Neural cell (in vitro differentiated cells): ENCODE data around the gene SOX4. TPM values are rescaled to one million over a fixed set of nuclear protein-coding genes. Genes with fewer than 3 reads are reported as not detected.

Experiments
- H2AFZ ChIP-seq: fragments of 200-600, 300-800 bp; sonication (generic), shearing (Covaris generic); 2 replicates; pipeline ENCODE4 v1.6.0; 2014; ENCODE audit warnings: low read depth, mild to moderate bottlenecking, antibody characterized with exemption, low read length, moderate library complexity
- H3F3A ChIP-seq: fragments of 200-600 bp; shearing (Covaris generic); 2 replicates; pipeline ENCODE4 v1.6.1; 2016; ENCODE audit warnings: mild to moderate bottlenecking, moderate library complexity, mixed read lengths, antibody characterized with exemption, low read length; ENCODE audit not compliant: insufficient read depth, poor library complexity, severe bottlenecking
- H3K27ac ChIP-seq: fragments of 200-600, 300-800 bp; sonication (generic), shearing (Covaris generic); 2 replicates; pipeline ENCODE4 v1.5.1; 2014; ENCODE audit warnings: mild to moderate bottlenecking, low read length, moderate library complexity
- H3K27me3 ChIP-seq: fragments of 300-800, 200-600 bp; sonication (generic), shearing (Covaris generic); 2 replicates; pipeline ENCODE4 v1.6.0; 2014; ENCODE audit warnings: mild to moderate bottlenecking, low read depth, low read length, moderate library complexity; ENCODE audit not compliant: insufficient read depth
- H3K36me3 ChIP-seq: fragments of 300-800, 200-600 bp; sonication (generic), shearing (Covaris generic); 2 replicates; pipeline ENCODE4 v1.5.1; 2014; ENCODE audit warnings: mild to moderate bottlenecking, antibody characterized with exemption, low read length, moderate library complexity; ENCODE audit not compliant: insufficient read depth
- H3K4me2 ChIP-seq: fragments of 300-800, 200-600 bp; sonication (generic), shearing (Covaris generic); 2 replicates; pipeline ENCODE4 v1.6.0; 2014; ENCODE audit warnings: mild to moderate bottlenecking, low read length
- H3K4me3 ChIP-seq: fragments of 300-800, 200-600 bp; sonication (generic), shearing (Covaris generic); 2 replicates; pipeline ENCODE4 v1.5.1; 2014; ENCODE audit warnings: mild to moderate bottlenecking, low read length, moderate library complexity
- H3K79me2 ChIP-seq: fragments of 200-600 bp; shearing (Covaris generic); replicated peaks from 2 replicates; pipeline ENCODE4 v1.6.0; 2014; ENCODE audit warnings: mild to moderate bottlenecking, low read length, moderate library complexity; ENCODE audit not compliant: insufficient read depth
- H3K9ac ChIP-seq: fragments of 300-800, 200-600 bp; sonication (generic), shearing (Covaris generic); 2 replicates; pipeline ENCODE4 v1.6.1; 2016; ENCODE audit warnings: mild to moderate bottlenecking, low read length, mixed read lengths
- H3K9me2 ChIP-seq: fragments of 200-600 bp; shearing (Covaris generic); 2 replicates; pipeline ENCODE4 v1.6.1; 2016; ENCODE audit warnings: mild to moderate bottlenecking, low read length, mixed read lengths; ENCODE audit not compliant: insufficient read depth
- H3K9me3 ChIP-seq: fragments of 200-600, 300-800 bp; sonication (generic), shearing (Covaris generic); 2 replicates; pipeline ENCODE4 v1.6.1; 2016; ENCODE audit warnings: mild to moderate bottlenecking, mixed run types, low read length, moderate library complexity, mixed read lengths
- H4K20me1 ChIP-seq: fragments of 200-600 bp; shearing (Covaris generic); 2 replicates; pipeline ENCODE4 v1.6.1; 2016; ENCODE audit warnings: mild to moderate bottlenecking, mixed run types; ENCODE audit not compliant: insufficient read depth
- CTCF ChIP-seq: fragments of 450-650 bp; IDR thresholded peaks from 2 replicates; pipeline ENCODE4 v1.5.1; 2014; ENCODE audit warnings: antibody characterized with exemption, mild to moderate bottlenecking, moderate library complexity; ENCODE audit not compliant: poor library complexity, severe bottlenecking
- EP300 ChIP-seq: fragments of 450-650 bp; conservative IDR thresholded peaks from 2 replicates; pipeline ENCODE4 v1.6.1; 2014; ENCODE audit warnings: antibody characterized with exemption, mild to moderate bottlenecking, moderate library complexity; ENCODE audit not compliant: poor library complexity, severe bottlenecking
- EZH2 ChIP-seq: fragments of 200-600, 300-800 bp; shearing (Covaris generic), sonication (generic); IDR thresholded peaks from 2 replicates; pipeline ENCODE4 v1.6.1; 2014; ENCODE audit warnings: antibody characterized with exemption, low read length, borderline replicate concordance, mild to moderate bottlenecking; ENCODE audit not compliant: insufficient read depth, poor library complexity, severe bottlenecking
- MXI1 ChIP-seq: fragments of 450-650 bp; conservative IDR thresholded peaks from 2 replicates; pipeline ENCODE4 v1.6.1; 2014; ENCODE audit warnings: antibody characterized with exemption, mild to moderate bottlenecking; ENCODE audit not compliant: poor library complexity, severe bottlenecking
- POLR2AphosphoS5 ChIP-seq: IDR thresholded peaks from 2 replicates; pipeline ENCODE4 v1.6.1; 2012
- RAD21 ChIP-seq: fragments of 450-650 bp; conservative IDR thresholded peaks from 2 replicates; pipeline ENCODE4 v1.6.1; 2014; ENCODE audit warnings: antibody characterized with exemption, mild to moderate bottlenecking, moderate library complexity
- SMC3 ChIP-seq: fragments of 450-650 bp; conservative IDR thresholded peaks from 2 replicates; pipeline ENCODE4 v1.6.1; 2014; ENCODE audit warnings: antibody characterized with exemption, mild to moderate bottlenecking, moderate library complexity; ENCODE audit not compliant: poor library complexity
- TAF1 ChIP-seq: IDR thresholded peaks from 2 replicates; pipeline ENCODE4 v1.6.1; 2012; ENCODE audit warnings: low read depth
- polyA plus RNA-seq: library from polyadenylated mRNA; depleted of rRNA; stranded (reverse); fragments of >200 nt; gene quantifications from 2 replicates; pipeline ENCODE4 v1.2.3, GENCODE V29; 2014
- TF ChIP-seq, protein P1 (sequence below): IDR thresholded peaks from 2 replicates; pipeline ENCODE4 v1.6.1; 2012; ENCODE audit warnings: borderline replicate concordance

SOX4 gene
- polyA plus RNA-seq, 1 donor from 2014 or later, result 394 TPM

GRCh38 chr6:21560249-21560648 lies 33.3 kb upstream of the SOX4 start:
- no peaks in the 10 kb centered on the region for H3K36me3 ChIP-seq

GRCh38 chr6:21565431-21565830 lies 28.1 kb upstream of the SOX4 start:
- Histone ChIP-seq H3K4me2 (no peak overlapping the region), H3K9ac (no peak overlapping the region), H3K4me3 (no peak overlapping the region), H3K27me3 (no peaks in the 10 kb centered on the region), H3K27ac (no peak overlapping the region), H3K79me2 (no peaks in the 10 kb centered on the region), H3F3A (no peaks in the 10 kb centered on the region), H4K20me1 (no peaks in the 10 kb centered on the region), H2AFZ (no peak overlapping the region), H3K9me3 (no peaks in the 10 kb centered on the region), H3K36me3 (no peaks in the 10 kb centered on the region), H3K9me2 (no peaks in the 10 kb centered on the region)
- TF ChIP-seq CTCF (no peak), EZH2 (no peak), EP300 (no peak), TAF1 (no peak), MXI1 (no peak), SMC3 (no peak), RAD21 (no peak), POLR2AphosphoS5 (no peak)
- TF ChIP-seq, protein P1, sequence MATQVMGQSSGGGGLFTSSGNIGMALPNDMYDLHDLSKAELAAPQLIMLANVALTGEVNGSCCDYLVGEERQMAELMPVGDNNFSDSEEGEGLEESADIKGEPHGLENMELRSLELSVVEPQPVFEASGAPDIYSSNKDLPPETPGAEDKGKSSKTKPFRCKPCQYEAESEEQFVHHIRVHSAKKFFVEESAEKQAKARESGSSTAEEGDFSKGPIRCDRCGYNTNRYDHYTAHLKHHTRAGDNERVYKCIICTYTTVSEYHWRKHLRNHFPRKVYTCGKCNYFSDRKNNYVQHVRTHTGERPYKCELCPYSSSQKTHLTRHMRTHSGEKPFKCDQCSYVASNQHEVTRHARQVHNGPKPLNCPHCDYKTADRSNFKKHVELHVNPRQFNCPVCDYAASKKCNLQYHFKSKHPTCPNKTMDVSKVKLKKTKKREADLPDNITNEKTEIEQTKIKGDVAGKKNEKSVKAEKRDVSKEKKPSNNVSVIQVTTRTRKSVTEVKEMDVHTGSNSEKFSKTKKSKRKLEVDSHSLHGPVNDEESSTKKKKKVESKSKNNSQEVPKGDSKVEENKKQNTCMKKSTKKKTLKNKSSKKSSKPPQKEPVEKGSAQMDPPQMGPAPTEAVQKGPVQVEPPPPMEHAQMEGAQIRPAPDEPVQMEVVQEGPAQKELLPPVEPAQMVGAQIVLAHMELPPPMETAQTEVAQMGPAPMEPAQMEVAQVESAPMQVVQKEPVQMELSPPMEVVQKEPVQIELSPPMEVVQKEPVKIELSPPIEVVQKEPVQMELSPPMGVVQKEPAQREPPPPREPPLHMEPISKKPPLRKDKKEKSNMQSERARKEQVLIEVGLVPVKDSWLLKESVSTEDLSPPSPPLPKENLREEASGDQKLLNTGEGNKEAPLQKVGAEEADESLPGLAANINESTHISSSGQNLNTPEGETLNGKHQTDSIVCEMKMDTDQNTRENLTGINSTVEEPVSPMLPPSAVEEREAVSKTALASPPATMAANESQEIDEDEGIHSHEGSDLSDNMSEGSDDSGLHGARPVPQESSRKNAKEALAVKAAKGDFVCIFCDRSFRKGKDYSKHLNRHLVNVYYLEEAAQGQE, result no peak

More at GRCh38 chr6:21560249-21560648, 33.3 kb upstream of the SOX4 start:
- Histone ChIP-seq H3K9me3 (no peaks in the 10 kb centered on the region), H3F3A (no peaks in the 10 kb centered on the region), H3K4me2 (no peak overlapping the region), H3K27ac (no peak overlapping the region), H3K79me2 (no peaks in the 10 kb centered on the region), H4K20me1 (no peaks in the 10 kb centered on the region), H2AFZ (no peak overlapping the region), H3K27me3 (no peaks in the 10 kb centered on the region), H3K9ac (no peak overlapping the region), H3K4me3 (no peak overlapping the region), H3K9me2 (no peaks in the 10 kb centered on the region)
- TF ChIP-seq MXI1 (no peak), POLR2AphosphoS5 (no peak)
- TF ChIP-seq, protein P1, result no peak
